Stimulated activated CD8-positive, alpha-beta memory T cell treated with anti-CD3 and anti-CD28 coated beads, Interleukin-7, amount 100 ng/mL, for 48 hours (primary cell): ENCODE results near the gene CEP44.
A peak's percentile ranks its signal among the peaks of the same experiment; 100 is the strongest.
"Not testable (repeated sequence)": the region's sequence is repeated elsewhere in the genome, so short reads cannot be mapped to it uniquely, and the experiment has no call there.

Experiments
- DNase-seq, 2 donors: peaks; one replicate each; pipeline ENCODE4 v3.0.0-alpha.2; 2020; ENCODE audit warnings: low read depth in 1 of 2; ENCODE audit errors: extremely low read depth in 1 of 2

The CEP44 gene

DNA sequence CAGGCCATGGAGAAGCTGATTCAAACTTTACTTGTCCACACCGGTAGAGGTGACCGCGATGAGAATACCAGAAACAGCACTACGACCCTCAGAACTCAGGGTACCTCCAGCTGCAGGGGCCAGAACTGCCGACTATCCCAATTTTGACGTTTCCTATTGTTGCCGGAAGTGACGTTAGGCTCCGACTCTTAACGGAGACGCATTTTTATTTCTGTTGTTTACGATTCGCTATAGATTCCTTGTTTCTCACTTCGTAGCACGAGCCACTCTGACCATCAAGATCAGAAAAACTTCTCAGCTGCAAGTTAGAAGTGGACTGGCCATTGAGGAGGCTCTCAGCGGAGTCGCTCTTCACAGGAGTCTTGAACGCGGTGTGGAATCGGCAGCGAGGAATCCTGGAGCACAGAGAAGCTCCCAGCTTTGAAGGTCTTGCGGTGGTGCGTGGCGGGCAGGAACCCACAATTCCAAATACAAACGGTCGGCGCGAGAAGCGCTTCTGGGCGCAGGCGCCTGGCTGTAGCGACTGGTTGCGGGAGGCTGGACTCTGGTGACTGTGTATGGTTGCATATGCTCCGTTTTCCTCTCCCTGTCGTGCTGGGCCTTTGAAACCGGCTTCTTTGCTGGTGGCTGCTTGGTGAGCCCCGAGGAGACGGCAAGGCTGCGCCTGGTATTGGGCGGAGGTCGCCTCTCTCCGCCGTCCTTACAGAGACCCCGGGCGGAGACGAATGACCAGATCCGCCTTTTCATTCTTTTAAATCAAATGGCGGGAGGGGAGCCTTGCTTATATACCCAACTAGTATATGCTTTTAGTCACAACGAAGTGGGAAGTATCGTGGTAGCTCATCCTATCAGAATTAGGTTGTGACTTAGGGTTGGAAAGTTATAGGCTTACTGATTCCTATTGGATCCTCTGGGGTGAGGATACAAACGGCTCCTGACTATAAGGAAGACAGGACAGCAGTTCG lies at the start of gene CEP44, which contains the start of gene FBXO8:
TSS of gene CEP44 (plus strand) at position 405 of the 965 bp plus-strand sequence. CDS start 15,211 bp downstream, outside the sequence.
TSS of gene FBXO8 (minus strand) at position 161 of the 965 bp plus-strand sequence. CDS start 20,575 bp downstream, outside the sequence.
- DNase-seq: peak; percentile 27 to 32

DNA sequence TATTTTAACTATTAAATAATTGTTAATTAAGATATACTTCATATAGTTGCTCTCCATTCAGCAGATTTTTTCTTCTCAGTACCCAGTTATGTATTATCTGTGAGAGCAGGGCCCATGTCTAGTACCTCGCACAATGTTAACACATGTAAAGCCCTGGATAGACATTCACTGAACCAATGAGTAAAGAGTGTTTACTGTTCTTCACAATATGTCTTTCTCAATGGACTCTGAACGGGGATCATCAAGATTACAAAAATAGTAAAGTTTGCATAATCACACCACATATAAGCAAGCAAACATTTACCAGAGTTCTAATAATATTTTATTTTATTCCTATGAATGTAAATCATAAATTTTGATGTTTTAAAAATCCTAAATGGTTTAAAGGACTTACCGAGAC lies 47.4 kb upstream of the CEP44 start:
- no peak for DNase-seq

DNA sequence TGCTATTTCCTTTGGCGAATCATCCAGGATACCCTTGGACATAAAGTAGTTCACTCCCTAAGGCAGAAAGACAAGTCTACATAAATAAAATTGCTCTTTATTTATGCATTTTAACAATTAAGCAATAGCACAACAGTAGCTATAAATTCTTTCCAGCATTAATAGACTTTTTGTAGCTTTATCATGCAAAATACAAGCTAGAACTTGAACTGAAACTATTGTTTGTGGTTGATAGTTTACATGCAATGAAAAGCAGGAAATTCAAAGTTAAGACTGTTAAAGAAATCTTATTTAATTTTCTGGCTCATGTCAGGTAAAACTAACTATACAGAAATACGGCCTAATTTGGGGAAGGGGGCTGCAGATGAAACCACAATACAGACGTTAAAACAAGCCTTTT lies 42.5 kb upstream of the CEP44 start:
- DNase-seq: no peak

DNA sequence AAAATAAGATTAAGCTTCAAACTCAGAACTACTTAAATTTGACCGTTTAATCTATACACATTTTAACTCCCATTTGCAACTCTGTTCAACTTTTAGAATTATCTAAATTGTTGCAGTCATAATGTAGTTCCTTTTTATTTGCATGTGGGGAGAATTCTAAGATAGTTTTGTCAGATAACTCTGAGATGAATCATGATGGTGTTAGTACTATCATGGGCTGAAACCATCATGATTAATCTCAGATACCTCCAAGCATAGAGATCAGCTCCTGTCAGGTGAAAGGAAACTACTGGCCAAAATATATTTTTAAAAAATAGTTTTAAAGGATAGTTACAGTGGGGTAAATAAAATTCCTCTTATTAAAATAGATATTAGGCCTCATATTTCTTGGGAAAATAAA lies 39.3 kb upstream of the CEP44 start:
- no peak for DNase-seq

GRCh38 chr4:174245714-174246113 lies 38.0 kb upstream of the CEP44 start:
- DNase-seq: no peak

GRCh38 chr4:174248407-174248806 lies 35.3 kb upstream of the CEP44 start:
- no peak for DNase-seq

DNA sequence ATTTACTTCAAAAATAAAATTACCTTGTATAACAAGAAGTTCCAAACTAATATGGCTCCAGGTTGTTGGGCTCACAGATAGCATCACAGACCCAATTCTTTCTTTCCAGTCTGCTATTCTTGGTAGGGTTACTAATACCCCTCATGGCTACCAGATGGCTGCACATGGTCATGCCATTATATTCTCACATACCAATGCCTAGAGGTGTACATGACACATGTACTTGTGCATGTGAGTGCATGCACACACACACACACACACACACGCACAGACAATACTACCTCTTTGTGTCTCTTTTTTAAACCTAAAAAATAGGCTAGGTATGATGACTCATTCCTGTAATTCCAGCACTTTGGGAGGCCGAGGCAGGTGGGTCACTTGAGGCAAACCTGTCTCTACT lies 31.3 kb upstream of the CEP44 start:
- DNase-seq: no peak

GRCh38 chr4:174254613-174255012 lies 29.1 kb upstream of the CEP44 start:
- DNase-seq: no peak

- DNase-seq: no peak
Observed at GRCh38 chr4:174255374-174255773, 28.3 kb upstream of the CEP44 start.

GRCh38 chr4:174255786-174256185 lies 27.9 kb upstream of the CEP44 start:
- DNase-seq: no peak

GRCh38 chr4:174256277-174256713 lies 27.4 kb upstream of the CEP44 start:
- DNase-seq: no peak

DNA sequence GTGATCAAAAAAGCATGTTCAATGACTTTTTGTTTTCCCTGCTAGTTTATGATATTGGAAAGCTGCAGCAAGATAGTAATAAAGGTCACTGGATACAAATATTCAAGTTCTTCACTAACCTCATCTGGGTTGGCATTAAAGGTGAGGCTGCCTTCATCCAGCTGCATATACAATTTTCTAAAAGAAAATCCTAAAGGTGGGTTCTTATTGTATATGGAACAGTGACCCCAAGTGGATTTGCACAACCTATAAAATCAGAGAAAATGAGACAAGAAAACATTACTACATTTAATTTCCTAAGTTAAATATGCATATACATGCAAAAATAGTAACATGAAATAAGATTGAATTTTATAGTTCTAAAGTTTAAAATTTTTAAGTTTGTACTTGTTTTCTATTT lies 24.1 kb upstream of the CEP44 start:
- no peak for DNase-seq

GRCh38 chr4:174260099-174260498 lies 23.6 kb upstream of the CEP44 start:
- DNase-seq: no peak

GRCh38 chr4:174261432-174261831 lies 22.3 kb upstream of the CEP44 start:
- DNase-seq: not testable (repeated sequence)

DNA sequence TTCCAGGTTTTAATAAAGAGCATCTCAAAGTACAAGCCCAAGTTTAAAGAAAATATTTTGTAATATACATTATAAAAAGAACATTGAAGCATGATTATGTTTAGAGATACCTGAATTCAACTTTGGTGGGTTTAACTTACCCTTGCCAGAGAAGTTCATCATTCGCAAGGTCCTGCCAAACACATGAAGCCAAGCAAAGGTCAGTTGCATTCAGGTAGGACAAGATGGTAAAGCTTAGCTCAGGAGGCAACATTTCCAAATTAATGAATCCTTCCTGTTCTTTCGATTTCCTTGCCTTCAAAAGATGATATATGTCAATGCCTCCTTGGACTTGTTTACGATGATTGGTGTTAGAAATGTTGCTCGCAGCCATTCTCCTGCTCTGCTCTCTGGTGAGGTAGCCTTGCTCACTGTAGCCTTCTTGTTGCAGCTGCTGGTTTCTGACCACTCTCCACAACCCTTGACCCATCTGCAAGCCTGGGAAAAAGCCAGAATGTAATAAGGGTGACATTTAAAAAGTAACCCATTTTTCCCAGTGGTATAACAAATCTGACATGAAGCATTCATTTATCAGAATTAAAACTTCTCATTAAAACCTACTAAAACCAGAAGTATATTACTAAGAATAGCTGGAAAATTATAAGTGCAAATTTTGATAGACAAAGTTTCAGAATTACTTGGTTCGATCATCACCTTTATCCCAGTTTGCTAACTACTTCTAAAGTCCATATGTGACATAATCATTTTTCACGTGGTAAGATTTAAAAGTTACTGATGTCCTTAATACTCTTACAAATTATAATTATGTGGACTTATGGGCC lies 20.9 kb upstream of the CEP44 start:
- DNase-seq: no peak

GRCh38 chr4:174263445-174263736 lies 20.3 kb upstream of the CEP44 start:
- no peak for DNase-seq

DNA sequence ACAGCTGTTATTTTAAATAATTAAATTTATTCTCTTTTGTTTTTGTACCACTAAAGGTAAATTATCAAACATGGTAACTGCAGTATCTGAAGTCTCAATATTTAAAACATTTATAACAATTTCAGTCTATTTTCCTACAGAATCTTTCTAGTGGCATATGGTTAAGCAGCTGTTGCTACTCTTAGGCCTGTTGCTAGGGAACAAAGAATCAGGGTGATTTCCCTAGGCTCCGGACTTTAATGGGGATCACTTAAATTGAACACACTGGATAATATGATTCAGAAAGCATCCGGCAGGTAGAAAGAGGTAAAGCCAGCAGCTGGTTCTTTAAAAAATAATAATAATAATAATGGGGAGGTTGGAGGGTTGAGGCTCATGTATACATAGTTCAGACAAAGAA lies 17.8 kb upstream of the CEP44 start:
- DNase-seq: no peak

- no peak for DNase-seq
Observed at GRCh38 chr4:174266416-174266815, 17.3 kb upstream of the CEP44 start.

DNA sequence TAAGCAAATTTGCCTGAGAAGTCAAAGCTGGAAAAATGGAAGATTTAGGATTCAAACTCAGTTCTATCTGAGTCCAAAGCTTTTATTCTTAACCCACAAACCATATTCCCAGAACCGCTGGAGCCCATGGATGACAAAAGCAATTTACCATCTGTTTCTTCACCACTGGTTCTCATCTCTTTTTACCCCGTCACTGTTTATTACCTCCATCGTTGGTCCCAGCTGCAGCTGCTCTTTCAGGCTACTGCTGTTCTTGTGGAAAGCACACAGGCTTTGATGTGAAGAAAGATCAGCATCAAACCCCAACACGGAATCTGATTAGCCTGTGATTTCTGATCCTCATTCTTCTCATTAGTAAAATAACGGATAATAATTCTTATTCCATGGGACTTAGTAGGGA lies 9.8 kb upstream of the CEP44 start:
- no peak for DNase-seq

- no peak for DNase-seq
Observed at GRCh38 chr4:174274436-174274835, 9.3 kb upstream of the CEP44 start.

DNA sequence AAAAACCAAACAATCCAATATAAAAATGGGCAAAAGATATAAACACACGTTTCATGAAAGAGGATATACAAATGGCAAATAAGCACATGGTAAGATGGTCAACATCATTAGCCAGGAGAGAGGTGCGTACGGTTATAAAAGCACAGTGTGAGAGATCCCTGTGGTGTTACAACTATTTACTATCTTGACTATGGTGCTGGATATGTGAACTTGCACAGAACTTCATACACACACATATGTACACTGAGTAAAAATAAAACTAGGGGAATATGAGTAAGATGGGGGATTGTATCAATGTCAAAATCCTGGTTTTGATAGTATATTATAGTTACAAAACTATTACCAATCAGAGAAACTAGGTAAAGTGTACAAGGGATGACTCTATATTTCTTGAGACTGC lies 8.6 kb upstream of the CEP44 start:
- no peak for DNase-seq

- no peak for DNase-seq
Observed at GRCh38 chr4:174277433-174277832, 6.3 kb upstream of the CEP44 start.
